ENCODE measurements around the gene CCSER2.
"Not testable (repeated sequence)": the region's sequence is repeated elsewhere in the genome, so short reads cannot be mapped to it uniquely, and the experiment has no call there.

Gene CCSER2

DNA sequence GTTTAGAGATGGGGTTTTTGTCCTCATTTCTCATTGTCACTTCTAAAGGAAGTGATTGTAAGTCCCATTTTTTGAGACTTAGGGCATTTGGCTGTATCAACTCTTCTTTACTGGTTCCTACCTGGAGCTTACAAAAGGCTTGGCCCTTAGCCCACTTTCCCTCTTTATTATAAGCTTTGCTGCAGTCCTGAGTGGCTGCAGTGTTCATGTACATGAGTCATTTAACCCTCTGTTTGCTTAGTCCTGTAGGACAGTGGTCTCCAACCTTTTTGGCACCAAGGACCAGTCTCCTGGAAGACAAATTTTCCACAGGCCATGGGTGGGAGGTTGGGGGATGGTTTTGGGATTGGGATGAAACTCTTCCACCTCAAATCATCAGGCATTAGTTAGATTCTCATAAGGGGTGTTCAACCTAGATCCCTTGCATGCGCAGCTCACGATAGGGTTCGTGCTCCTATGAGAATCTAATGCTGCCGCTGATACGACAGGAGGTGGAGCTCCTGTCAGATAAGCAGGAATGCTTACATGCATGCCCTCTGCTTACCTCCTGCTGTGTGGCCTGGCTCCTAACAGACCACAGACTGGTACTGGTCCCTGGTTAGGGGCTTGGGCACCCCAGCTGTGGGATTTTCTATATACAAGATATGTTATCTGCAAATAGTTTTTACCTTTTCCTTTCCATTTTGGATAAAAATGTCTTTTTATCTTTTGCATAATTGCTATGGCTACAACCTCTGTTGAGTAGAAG is 99.7 kb downstream of the CCSER2 start:
- H3K9me3 ChIP-seq (ENCODE audit: control insufficient read depth, low read length) = no peaks in the 10 kb centered on the region
- H3K4me1 ChIP-seq (ENCODE audit: control insufficient read depth, insufficient read depth, low read length, poor library complexity, severe bottlenecking) = no peaks in the 10 kb centered on the region
- no peaks in the 10 kb centered on the region for H3K36me3 ChIP-seq (ENCODE audit: control insufficient read depth, insufficient read depth, low read length)
- no peak overlapping the region for H3K4me3 ChIP-seq (ENCODE audit: insufficient read depth, low read depth, low read length, poor library complexity, severe bottlenecking)
- DNase-seq = no peak
- no peaks in the 10 kb centered on the region for H3K27me3 ChIP-seq (replicated peaks; ENCODE audit: control insufficient read depth, insufficient read depth, low read length, poor library complexity, severe bottlenecking)
- H3K27ac ChIP-seq (ENCODE audit: insufficient read depth, low read length, poor library complexity, severe bottlenecking) = no peak overlapping the region

DNA sequence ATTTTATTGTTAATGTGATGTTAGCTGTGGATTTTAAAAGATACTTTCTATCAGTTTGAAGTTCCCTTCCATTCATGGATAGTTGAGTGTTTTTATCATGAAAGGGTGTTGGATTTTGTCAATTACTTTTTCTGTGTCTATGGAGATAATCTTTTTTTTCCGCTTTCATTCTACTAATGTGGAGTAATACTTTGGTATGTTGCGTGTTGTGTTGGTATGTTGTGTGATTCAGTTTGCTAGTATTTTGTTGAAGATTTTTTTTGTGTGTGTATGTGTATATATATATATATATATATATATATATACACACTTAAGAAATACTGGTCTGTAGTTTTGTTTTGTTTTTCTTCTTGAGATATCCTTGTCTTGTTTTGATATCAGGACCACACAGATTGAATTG is 100.3 kb downstream of the CCSER2 start:
- Histone ChIP-seq H3K27me3 (replicated peaks; ENCODE audit: control insufficient read depth, insufficient read depth, low read length, poor library complexity, severe bottlenecking) (no peaks in the 10 kb centered on the region), H3K4me3 (ENCODE audit: insufficient read depth, low read depth, low read length, poor library complexity, severe bottlenecking) (no peak overlapping the region), H3K9me3 (ENCODE audit: control insufficient read depth, low read length) (no peaks in the 10 kb centered on the region), H3K27ac (ENCODE audit: insufficient read depth, low read length, poor library complexity, severe bottlenecking) (no peak overlapping the region), H3K4me1 (ENCODE audit: control insufficient read depth, insufficient read depth, low read length, poor library complexity, severe bottlenecking) (no peaks in the 10 kb centered on the region), H3K36me3 (ENCODE audit: control insufficient read depth, insufficient read depth, low read length) (no peaks in the 10 kb centered on the region)
- DNase-seq = no peak

DNA sequence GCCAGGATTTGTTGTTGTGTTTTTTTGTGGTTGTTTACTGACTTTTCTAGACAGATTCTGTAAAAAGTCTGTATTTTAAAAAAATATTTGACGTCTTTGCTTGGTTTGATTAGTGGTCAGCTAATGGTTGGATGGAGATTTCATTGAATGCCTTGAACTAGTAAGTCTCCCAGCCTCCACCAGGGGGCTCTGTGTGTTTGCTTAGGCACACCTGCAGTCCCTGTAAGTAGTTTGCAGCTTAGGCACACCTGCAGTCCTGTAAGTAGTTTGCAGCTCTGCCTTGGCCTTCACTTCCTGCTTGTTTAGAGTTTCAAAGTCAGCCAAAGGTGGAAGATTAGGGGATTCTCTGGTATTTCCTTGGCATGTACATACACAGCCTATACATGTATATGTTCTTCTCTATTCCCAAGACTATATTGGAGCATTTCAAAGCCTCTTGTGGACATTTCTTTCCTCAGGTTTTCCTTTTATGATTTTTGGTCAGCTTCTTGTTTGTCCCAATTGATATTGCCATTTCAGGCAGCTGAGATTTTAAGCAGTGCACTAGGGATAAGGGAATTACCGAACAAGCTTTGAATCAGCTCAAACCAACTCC is 101.6 kb downstream of the CCSER2 start:
- Histone ChIP-seq H3K9me3 (ENCODE audit: control insufficient read depth, low read length) (no peaks in the 10 kb centered on the region), H3K36me3 (ENCODE audit: control insufficient read depth, insufficient read depth, low read length) (no peaks in the 10 kb centered on the region), H3K27ac (ENCODE audit: insufficient read depth, low read length, poor library complexity, severe bottlenecking) (no peak overlapping the region), H3K4me3 (ENCODE audit: insufficient read depth, low read depth, low read length, poor library complexity, severe bottlenecking) (no peak overlapping the region), H3K27me3 (replicated peaks; ENCODE audit: control insufficient read depth, insufficient read depth, low read length, poor library complexity, severe bottlenecking) (no peaks in the 10 kb centered on the region), H3K4me1 (ENCODE audit: control insufficient read depth, insufficient read depth, low read length, poor library complexity, severe bottlenecking) (no peaks in the 10 kb centered on the region)
- peak; percentile 21 to 57 (median 31) for DNase-seq

DNA sequence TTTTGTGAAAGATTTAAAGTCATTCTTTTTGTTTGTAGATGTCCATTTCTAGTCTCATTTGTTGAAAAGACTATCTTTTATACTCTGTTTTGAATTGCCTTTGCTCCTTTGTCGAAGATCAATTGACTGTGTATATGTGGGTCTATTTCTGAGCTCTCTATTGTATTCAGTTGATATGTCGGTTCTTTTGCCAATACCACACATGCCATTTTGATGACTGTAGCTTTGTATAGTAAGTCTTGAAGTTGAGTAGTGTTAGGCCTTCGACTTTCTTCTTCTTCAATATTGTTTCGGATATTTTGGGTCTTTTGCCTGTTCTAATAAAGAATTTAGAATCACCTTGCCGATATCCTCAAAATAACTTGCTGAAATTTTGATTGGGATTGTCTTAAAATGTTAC is 104.5 kb downstream of the CCSER2 start:
- no peak overlapping the region for H3K4me3 ChIP-seq (ENCODE audit: insufficient read depth, low read depth, low read length, poor library complexity, severe bottlenecking)
- DNase-seq = no peak
- no peaks in the 10 kb centered on the region for H3K36me3 ChIP-seq (ENCODE audit: control insufficient read depth, insufficient read depth, low read length)
- no peak overlapping the region for H3K27ac ChIP-seq (ENCODE audit: insufficient read depth, low read length, poor library complexity, severe bottlenecking)
- H3K4me1 ChIP-seq (ENCODE audit: control insufficient read depth, insufficient read depth, low read length, poor library complexity, severe bottlenecking) = no peaks in the 10 kb centered on the region
- H3K27me3 ChIP-seq (replicated peaks; ENCODE audit: control insufficient read depth, insufficient read depth, low read length, poor library complexity, severe bottlenecking) = no peaks in the 10 kb centered on the region
- H3K9me3 ChIP-seq (ENCODE audit: control insufficient read depth, low read length) = no peaks in the 10 kb centered on the region

DNA sequence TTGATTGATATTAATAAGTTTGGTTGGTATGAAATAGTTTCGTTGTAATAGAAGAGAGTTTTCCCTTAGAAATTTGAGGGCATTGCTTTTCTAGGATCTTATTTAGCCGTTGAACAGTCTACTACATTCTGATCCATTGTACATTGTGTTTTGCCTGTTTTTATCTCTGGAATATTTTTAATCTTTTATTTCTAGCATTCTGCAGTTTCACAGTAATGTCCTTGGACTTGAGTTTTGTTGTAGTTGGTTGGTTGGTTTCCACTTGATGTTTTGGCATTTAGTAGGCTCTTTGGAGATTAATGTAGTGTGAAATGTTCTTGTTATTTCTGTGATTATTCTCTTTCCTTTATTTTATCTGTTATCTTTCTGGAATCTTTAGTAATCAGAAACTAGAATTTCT is 112.4 kb downstream of the CCSER2 start:
- no peak overlapping the region for H3K27ac ChIP-seq (ENCODE audit: insufficient read depth, low read length, poor library complexity, severe bottlenecking)
- no peak for DNase-seq
- H3K9me3 ChIP-seq (ENCODE audit: control insufficient read depth, low read length) = no peaks in the 10 kb centered on the region
- no peak overlapping the region for H3K4me3 ChIP-seq (ENCODE audit: insufficient read depth, low read depth, low read length, poor library complexity, severe bottlenecking)
- peaks cover 7% of the 10 kb centered on the region for H3K36me3 ChIP-seq (ENCODE audit: control insufficient read depth, insufficient read depth, low read length)
- no peaks in the 10 kb centered on the region for H3K4me1 ChIP-seq (ENCODE audit: control insufficient read depth, insufficient read depth, low read length, poor library complexity, severe bottlenecking)
- no peaks in the 10 kb centered on the region for H3K27me3 ChIP-seq (replicated peaks; ENCODE audit: control insufficient read depth, insufficient read depth, low read length, poor library complexity, severe bottlenecking)

DNA sequence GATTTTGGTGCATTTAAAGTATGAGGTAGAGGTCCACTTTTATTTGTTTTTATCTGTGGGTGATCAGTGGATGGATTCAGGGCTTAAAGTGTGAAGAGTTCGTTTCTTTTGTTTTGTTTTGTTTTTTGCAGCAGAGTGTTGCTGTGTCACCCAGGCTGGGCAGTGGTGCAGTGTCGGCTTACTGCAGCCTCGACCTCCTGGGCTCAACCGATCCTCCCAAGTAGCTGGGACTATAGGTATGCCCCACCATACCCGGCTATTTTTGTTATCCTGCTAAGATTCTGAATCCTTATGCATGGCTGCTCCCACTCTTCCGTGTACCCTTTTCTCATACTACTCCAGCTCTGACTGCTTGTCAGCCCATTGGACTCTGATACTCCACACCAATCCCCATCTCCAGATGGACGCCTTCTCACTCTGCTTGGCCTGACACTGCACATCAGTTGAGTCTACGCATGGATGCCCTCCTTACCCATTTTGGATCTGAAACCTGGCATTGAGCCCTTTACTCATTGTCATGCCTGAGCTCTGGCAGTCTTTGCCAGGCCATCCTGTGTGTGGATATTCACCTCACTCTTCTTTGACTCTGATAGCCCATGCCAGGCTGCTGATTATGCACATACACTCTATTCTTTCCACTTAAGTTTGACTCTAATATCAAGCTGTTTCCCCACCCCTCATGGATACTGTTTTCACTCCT is 119.5 kb downstream of the CCSER2 start:
- no peaks in the 10 kb centered on the region for H3K27me3 ChIP-seq (replicated peaks; ENCODE audit: control insufficient read depth, insufficient read depth, low read length, poor library complexity, severe bottlenecking)
- no peak overlapping the region for H3K4me3 ChIP-seq (ENCODE audit: insufficient read depth, low read depth, low read length, poor library complexity, severe bottlenecking)
- DNase-seq = no peak
- H3K36me3 ChIP-seq (ENCODE audit: control insufficient read depth, insufficient read depth, low read length) = no peaks in the 10 kb centered on the region
- no peaks in the 10 kb centered on the region for H3K9me3 ChIP-seq (ENCODE audit: control insufficient read depth, low read length)
- no peak overlapping the region for H3K27ac ChIP-seq (ENCODE audit: insufficient read depth, low read length, poor library complexity, severe bottlenecking)
- H3K4me1 ChIP-seq (ENCODE audit: control insufficient read depth, insufficient read depth, low read length, poor library complexity, severe bottlenecking) = no peaks in the 10 kb centered on the region

DNA sequence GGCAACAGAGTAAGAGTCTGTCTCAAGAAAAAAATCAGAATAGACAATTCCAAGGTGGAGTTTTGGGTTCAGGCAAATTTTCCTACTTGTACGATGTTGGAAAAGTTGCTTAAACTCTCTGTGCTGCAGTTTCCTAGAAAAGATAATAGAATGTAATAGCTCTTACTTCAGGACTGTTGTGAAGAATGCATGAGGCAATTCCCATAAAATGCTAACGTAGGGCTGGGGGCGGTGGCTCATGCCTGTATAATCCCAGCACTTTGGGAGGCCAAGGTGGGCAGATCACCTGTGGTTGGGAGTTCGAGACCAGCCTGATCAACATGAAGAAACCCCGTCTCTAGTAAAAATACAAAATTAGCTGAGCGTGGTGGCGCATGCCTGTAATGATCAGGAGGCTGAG is 121.0 kb downstream of the CCSER2 start:
- DNase-seq; H3K36me3 ChIP-seq (ENCODE audit: control insufficient read depth, insufficient read depth, low read length); H3K4me1 ChIP-seq (ENCODE audit: control insufficient read depth, insufficient read depth, low read length, poor library complexity, severe bottlenecking); H3K9me3 ChIP-seq (ENCODE audit: control insufficient read depth, low read length); H3K27me3 ChIP-seq (replicated peaks; ENCODE audit: control insufficient read depth, insufficient read depth, low read length, poor library complexity, severe bottlenecking); H3K27ac ChIP-seq (ENCODE audit: insufficient read depth, low read length, poor library complexity, severe bottlenecking); H3K4me3 ChIP-seq (ENCODE audit: insufficient read depth, low read depth, low read length, poor library complexity, severe bottlenecking): not testable (repeated sequence)

DNA sequence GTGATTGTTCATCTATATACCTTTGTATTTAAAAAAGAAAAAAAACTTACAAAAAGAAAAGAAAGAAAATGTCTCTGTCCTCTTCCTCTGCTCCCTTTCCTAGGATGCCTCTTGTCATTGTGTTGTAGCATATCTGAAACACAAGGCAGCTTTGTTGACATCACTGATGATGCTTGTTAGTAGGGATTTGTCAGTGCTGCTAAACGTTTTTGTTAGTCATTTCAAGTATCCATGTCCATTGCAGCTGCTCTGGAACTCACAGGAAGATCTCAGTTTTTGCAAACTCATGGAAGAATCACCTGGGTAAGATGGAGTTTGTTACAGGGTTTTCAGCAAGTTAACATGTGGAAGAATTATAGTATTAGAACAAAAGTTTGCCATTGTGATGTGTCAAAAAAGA is 123.6 kb downstream of the CCSER2 start:
- Histone ChIP-seq H3K27me3 (replicated peaks; ENCODE audit: control insufficient read depth, insufficient read depth, low read length, poor library complexity, severe bottlenecking) (no peaks in the 10 kb centered on the region), H3K36me3 (ENCODE audit: control insufficient read depth, insufficient read depth, low read length) (peaks cover 5% of the 10 kb centered on the region), H3K4me1 (ENCODE audit: control insufficient read depth, insufficient read depth, low read length, poor library complexity, severe bottlenecking) (no peaks in the 10 kb centered on the region), H3K9me3 (ENCODE audit: control insufficient read depth, low read length) (no peaks in the 10 kb centered on the region), H3K27ac (ENCODE audit: insufficient read depth, low read length, poor library complexity, severe bottlenecking) (no peak overlapping the region), H3K4me3 (ENCODE audit: insufficient read depth, low read depth, low read length, poor library complexity, severe bottlenecking) (no peak overlapping the region)
- DNase-seq = no peak

DNA sequence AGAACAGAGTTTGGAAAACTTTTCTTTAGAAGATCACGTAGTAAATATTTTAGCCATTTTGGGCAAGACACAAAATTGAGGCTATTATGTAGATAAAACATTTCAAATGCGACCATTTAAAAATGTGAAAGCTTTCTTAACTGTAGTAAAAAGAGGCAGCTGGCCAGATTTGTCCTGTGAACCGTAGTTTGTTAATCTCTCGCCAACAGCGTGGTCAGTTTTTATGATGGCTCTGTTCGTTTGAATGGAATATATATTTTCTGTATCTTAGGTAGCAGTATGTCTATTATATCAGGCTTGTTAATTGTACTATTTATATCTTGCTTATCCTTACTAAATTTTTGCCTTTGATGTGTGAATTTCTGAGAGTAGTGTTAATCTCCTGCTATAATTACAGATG is 124.9 kb downstream of the CCSER2 start:
- Histone ChIP-seq H3K4me3 (ENCODE audit: insufficient read depth, low read depth, low read length, poor library complexity, severe bottlenecking) (no peak overlapping the region), H3K9me3 (ENCODE audit: control insufficient read depth, low read length) (no peaks in the 10 kb centered on the region), H3K36me3 (ENCODE audit: control insufficient read depth, insufficient read depth, low read length) (peaks cover 5% of the 10 kb centered on the region), H3K4me1 (ENCODE audit: control insufficient read depth, insufficient read depth, low read length, poor library complexity, severe bottlenecking) (no peaks in the 10 kb centered on the region), H3K27me3 (replicated peaks; ENCODE audit: control insufficient read depth, insufficient read depth, low read length, poor library complexity, severe bottlenecking) (no peaks in the 10 kb centered on the region), H3K27ac (ENCODE audit: insufficient read depth, low read length, poor library complexity, severe bottlenecking) (no peak overlapping the region)
- no peak for DNase-seq

DNA sequence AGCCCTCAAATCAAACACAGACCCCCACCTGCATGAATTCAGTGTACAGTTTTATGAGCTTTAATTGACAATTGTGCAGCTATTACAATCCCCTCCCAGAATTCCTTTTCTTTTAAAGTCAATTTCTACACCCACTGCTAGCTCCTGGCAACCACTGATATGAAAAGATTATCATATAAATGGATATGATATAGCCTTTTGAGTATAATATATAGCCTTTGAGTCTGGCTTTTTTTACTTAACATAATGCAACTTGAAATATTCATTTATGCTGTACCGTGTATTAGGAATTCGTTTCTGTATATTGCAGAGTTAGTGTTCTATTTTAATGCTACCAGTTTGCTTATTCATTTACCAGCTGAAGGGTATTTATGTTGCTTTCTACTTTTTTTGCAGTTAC is 127.7 kb downstream of the CCSER2 start:
- Histone ChIP-seq H3K9me3 (ENCODE audit: control insufficient read depth, low read length) (no peaks in the 10 kb centered on the region), H3K27ac (ENCODE audit: insufficient read depth, low read length, poor library complexity, severe bottlenecking) (no peak overlapping the region), H3K27me3 (replicated peaks; ENCODE audit: control insufficient read depth, insufficient read depth, low read length, poor library complexity, severe bottlenecking) (no peaks in the 10 kb centered on the region), H3K4me3 (ENCODE audit: insufficient read depth, low read depth, low read length, poor library complexity, severe bottlenecking) (no peak overlapping the region), H3K4me1 (ENCODE audit: control insufficient read depth, insufficient read depth, low read length, poor library complexity, severe bottlenecking) (no peaks in the 10 kb centered on the region), H3K36me3 (ENCODE audit: control insufficient read depth, insufficient read depth, low read length) (peaks cover 5% of the 10 kb centered on the region)
- no peak for DNase-seq
